HG02678 (cell line): Measurements from ENCODE around the gene GMPR.
A peak's percentile ranks its signal among the peaks of the same experiment; 100 is the strongest.

Source experiments
- ATAC-seq: cut with Tn5 transposase; IDR thresholded peaks from one replicate; pipeline ENCODE4 v1.9.1; 2021; ENCODE audit warnings: mild to moderate bottlenecking, moderate library complexity; ENCODE audit not compliant: unreplicated experiment

The GMPR gene

DNA sequence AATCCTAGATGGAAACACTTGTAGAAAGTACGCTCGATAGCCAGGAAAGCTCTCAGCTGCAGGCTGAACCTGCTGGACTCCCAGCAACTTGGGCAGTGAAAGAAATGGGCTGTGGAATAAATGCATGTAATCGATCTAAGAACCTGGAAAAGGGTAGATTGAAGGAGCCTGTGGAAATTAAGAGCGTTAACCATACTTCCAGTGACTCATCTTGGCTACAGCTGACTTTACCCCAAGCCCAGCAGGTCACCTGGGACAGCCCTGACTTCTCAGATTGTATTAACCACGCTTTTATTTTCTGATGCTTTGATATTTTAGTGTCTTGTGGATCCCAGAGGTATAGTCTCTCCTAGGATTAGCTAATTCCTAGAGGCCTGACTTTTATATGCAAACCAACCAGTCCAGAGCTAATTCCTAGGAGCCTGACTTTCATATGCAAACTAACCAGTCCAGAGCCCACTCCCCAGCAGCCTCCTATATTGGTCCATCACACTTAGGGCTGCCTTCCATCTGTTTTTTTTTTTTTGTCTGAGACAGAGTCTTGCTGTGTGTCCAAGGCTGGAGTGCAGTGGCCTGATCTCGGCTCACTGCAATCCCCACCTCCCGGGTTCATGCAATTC is 86.3 kb downstream of the GMPR start:
- no peak for ATAC-seq

DNA sequence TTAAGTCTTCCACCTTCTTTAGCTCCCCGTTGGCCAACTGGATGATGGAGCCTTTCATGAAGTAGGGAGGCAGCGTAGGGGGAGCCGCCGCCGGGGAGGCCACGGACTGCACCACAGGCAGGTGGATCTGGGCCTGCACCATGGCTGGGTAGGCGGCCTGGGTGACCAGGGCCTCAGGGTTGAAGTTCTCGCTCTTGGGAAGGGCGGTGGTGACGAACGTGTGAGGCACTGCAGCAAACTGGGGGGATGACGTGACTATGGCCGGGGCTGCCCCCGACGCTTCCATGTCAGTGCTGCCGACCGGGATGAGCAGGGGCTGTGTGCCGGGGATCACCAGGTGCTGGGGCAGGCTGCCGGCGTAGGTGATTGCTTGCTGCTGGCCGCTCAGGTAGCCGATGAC is 88.1 kb downstream of the GMPR start:
- ATAC-seq: no peak

GRCh38 chr6:16326971-16327776 is 88.8 kb downstream of the GMPR start:
- ATAC-seq: no peak

DNA sequence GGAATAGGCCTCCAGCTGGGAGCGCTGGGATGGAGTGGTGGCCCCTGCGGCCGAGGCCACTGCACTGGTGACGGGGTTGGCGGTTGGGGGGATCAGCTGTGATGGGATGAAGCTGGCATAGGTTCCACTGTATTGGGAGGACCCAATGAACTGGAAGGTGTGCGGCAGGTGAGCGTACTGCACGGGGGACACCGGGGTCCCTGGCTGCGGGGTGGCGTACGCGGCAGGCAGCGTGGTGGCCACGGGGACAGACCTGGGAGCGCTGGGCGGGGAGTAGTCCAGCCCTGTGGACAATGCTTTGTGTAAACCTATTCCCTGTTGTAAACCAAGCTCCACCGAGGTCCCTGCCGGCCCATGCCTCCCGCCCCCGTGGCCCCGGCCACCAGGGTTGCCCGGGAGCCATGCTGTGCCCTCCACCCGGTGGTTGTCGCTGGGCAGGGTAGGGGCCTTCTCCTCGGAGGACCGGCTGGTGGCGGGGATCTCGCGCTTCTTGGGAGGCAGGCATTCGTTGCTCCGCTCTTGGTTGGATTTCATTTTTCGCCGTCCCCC is 89.5 kb downstream of the GMPR start:
- no peak for ATAC-seq

DNA sequence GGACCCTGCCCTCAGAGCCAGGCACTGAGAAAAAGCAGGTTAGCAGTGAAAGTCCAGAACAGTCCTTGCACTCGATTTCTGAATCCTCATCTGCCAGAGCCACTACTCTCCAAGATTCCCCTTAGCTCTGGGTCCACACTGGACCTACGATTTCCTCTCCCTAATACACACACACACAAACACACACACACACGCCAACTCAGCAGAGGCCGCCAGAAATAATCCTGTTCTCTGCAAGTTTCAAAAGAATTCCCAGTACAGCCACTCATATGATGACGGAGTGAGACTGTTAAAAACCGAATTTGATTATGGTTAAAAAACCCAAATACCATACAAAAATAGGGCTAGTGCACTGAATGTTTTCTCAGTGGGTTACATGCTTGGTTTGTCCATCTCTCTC is 90.8 kb downstream of the GMPR start:
- no peak for ATAC-seq

- peak; percentile 41 for ATAC-seq
Measured at GRCh38 chr6:16331384-16332174, 93.2 kb downstream of the GMPR start.

GRCh38 chr6:16332175-16332542 is 93.8 kb downstream of the GMPR start:
- ATAC-seq: peak; percentile 84

DNA sequence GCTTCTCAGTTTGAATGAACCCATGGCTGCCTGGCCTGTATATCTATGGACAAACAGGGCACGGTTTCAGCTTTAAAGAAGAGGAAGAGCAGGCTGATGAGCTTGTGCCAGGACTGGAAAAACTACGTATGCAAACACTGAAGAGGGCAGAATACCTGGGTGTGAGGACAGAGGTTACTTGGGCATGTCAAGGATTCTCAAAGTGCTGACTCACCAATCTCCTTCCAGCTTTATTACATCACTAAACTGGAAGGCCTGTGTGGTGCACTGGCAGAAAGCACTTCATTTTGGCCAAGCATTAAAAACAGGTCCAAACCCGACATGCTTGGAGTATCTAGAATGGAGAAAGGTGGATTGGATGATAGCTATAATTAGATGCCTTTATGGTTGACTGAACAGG is 95.2 kb downstream of the GMPR start:
- ATAC-seq: no peak

GRCh38 chr6:16334671-16335070 is 96.3 kb downstream of the GMPR start:
- ATAC-seq: no peak

DNA sequence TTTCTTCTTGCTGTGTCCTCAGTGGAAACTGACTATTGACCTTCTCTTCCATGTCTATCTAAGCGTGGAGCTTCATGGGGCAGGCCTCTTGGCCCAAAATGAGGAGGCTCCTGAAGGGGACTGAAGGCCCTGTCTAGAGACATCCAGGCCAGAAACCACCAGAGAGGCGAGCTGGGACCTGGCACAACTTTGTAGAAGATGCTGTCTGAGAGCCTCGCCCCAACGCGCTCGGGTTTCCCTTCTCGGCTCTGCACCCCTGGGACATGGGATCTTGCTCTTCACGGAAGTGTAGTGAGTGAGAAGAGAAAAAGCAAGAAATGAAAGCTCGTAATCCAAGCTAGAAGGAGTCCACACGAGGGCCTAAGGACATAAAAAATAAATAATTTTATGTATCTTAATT is 96.8 kb downstream of the GMPR start:
- ATAC-seq: no peak

DNA sequence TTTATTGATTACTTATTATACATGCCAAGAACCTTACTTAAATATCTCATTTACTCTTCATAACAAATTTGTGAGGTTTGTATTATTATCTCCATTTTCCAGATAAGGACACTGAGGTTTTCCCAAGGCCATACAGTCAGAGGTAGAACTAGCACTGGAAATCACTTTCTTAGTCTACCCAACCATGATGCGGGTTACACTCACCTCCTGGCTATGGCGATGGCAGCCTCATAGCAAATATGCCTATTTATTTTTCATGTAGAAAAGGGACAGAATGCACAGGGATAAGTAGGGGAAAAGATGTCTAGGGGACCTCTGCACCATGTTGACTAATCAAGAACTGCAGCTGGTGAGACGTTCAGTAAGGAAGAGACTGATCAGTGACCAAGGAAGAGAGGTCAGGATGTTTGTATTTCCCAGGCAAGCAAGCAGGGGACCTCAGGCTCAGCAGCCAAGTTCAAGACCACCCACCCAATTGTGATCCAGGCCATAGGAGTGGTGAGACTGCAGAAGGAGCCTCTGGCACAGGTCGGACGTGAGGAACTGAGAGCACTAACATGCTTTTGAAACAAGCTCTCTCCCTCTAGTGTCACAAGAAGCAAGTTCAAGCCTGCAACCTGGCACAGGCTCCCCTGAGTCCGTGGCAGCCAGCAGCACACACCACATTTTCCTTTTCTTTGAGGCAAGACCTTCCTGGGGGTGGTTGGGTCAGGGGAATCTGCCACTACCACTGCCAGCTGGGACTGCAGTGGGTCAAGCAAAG is 97.8 kb downstream of the GMPR start:
- ATAC-seq: no peak

GRCh38 chr6:16336911-16337294 is 98.5 kb downstream of the GMPR start:
- no peak for ATAC-seq

DNA sequence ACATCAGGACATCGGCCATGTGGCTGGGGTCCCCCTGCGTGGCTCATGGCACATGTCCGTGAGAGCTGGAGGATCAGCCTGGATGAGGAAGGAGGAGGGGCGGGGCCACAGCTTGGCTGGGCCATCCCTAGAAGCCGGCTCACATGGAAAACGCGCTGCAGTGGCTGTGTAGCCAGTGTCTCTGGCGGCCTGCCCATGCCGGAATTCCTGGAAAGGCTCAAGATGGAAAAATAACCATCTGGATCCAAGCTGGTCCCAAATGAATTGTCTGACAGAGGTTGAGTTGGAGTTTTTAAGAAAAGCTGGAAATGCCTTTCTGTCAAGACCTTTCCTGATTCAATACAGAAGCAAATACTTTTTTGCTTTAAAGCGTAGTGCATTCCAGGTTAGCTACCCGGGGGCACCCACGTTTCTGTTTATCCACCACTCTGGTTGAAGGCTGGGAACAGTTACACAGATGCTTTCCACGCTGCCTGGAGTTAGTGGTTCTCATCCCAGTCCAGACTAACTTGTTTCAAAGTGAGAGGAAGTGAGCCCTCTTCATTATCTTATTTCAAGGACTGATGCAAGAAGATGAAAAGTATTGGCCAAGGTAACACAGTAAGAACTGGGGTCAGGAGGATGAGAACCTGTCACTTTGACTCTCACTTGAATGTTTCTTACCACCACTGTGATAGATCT is 99.0 kb downstream of the GMPR start:
- ATAC-seq: no peak

DNA sequence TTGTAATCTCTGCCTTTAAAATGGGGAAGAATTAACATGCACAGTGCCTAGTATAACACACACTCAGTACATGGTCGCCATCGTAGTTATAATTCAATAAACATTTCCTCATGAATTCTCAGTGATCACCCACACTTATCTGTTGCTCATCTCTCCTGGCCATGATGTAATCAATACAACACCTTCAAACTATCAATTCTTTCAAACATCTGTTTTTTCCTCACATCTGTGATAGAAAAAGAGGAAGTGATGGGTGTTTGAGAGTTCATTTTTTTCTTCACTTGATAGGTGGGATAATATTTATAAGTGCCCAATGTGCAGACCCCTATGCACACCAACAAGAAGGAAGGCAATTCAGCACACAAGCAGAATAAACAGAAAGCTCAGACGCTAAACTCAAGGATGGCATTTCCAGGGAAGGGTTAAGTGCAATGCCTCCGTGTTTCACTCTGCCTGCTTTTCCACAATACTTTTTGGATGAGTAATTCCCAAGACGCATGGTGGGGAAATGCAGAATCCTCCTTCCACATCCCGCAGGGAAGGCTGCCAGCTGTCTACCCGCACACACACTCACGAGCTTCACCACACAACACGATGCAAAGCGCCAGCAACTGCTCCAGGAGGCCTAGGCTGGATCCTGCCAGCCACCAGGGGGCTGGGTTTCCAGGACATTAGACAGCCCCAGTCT is 100.3 kb downstream of the GMPR start:
- ATAC-seq: no peak

- no peak for ATAC-seq
Measured at GRCh38 chr6:16339265-16339587, 100.8 kb downstream of the GMPR start.

GRCh38 chr6:16343593-16343992 is 105.2 kb downstream of the GMPR start:
- no peak for ATAC-seq

GRCh38 chr6:16344756-16345155 is 106.4 kb downstream of the GMPR start:
- ATAC-seq: no peak
